K562 (cell line): ENCODE results near the gene UBASH3A. TPM values are rescaled to one million over a fixed set of nuclear protein-coding genes. Genes with fewer than 3 reads are reported as not detected.

Experiments used
- ATAC-seq: fragments of 200-7000 bp; cut with Tn5 transposase; 3 replicates; pipeline ENCODE4 v1.9.1; 2020; ENCODE audit warnings: moderate library complexity
- BruUV-seq: library from RNA; stranded (reverse); fragments of 400-500 nt; replicated peaks from 2 replicates; lab custom pipeline; 2021; lab: Mats Ljungman, UMichigan
- CTCF ChIA-PET: fragments of 300-600 bp; formaldehyde crosslinking; extraction: SDS; loops from one replicate; lab custom pipeline; 2021; ENCODE audit warnings: low intra/inter-chr PET ratio; lab: Yijun Ruan, JAX
- POLR2A ChIA-PET: fragments of 300-600, 350-650 bp; sonication (Branson Sonifier 250); formaldehyde crosslinking; extraction: SDS; loops from one replicate; lab custom pipeline; 2021; ENCODE audit warnings: antibody characterized with exemption, inconsistent platforms; lab: Yijun Ruan, JAX
- DNase-seq, 4 experiments: peaks; one replicate each; pipeline versions ENCODE4 v3.0.0 to v3.0.0-alpha.2; 2011 to 2018; ENCODE audit warnings: low spot score in 3 of 4, mixed read lengths in 3 of 4; ENCODE audit errors: extremely low read depth in 1 of 4
- FAIRE-seq: peaks from 2 replicates; lab custom pipeline; 2011; peaks lifted over from hg19 to GRCh38; lab: Jason Lieb, UNC
- H2AFZ ChIP-seq: 2 replicates; pipeline ENCODE4 v1.6.0; 2011; ENCODE audit warnings: low read depth, low read length, control low read depth, inconsistent platforms
- H3K27ac ChIP-seq: fragments of 200-600 bp; 3 replicates; pipeline ENCODE4 v1.8.0; 2011; ENCODE audit warnings: low read depth, mild to moderate bottlenecking, control low read depth, inconsistent platforms, low read length, moderate library complexity, mixed read lengths; ENCODE audit errors: extremely low read depth
- H3K27me3 ChIP-seq, 2 experiments: fragments of 300-600 bp in 1 of 2; 2 replicates in 1 of 2; 3 replicates in 1 of 2; pipeline versions ENCODE4 v1.6.0 to v1.8.0; 2011; ENCODE audit warnings: inconsistent platforms in 2 of 2, low read length in 2 of 2, mild to moderate bottlenecking in 1 of 2, mixed read lengths in 1 of 2, moderate library complexity in 1 of 2; ENCODE audit not compliant: control insufficient read depth in 2 of 2, insufficient read depth in 2 of 2
- H3K36me3 ChIP-seq: fragments of 300-600 bp; 3 replicates; pipeline ENCODE4 v1.8.0; 2011; ENCODE audit warnings: mild to moderate bottlenecking, low read length, inconsistent platforms; ENCODE audit not compliant: control insufficient read depth, insufficient read depth
- H3K4me1 ChIP-seq, 2 experiments: fragments of 200-600 bp in 1 of 2; replicated peaks in 1 of 2; 2 replicates in 1 of 2; 3 replicates in 1 of 2; pipeline versions ENCODE4 v1.5.1 to v1.8.0; 2011; ENCODE audit warnings: inconsistent platforms in 2 of 2, low read length in 2 of 2, mild to moderate bottlenecking in 1 of 2, mixed read lengths in 1 of 2, moderate library complexity in 1 of 2; ENCODE audit not compliant: control insufficient read depth in 2 of 2, insufficient read depth in 2 of 2
- H3K4me2 ChIP-seq: 2 replicates; pipeline ENCODE4 v1.6.1; 2011; ENCODE audit warnings: low read length, control low read depth, inconsistent platforms, mixed read lengths; ENCODE audit not compliant: insufficient read depth
- H3K4me3 ChIP-seq: fragments of 200-600 bp; sonication (generic), shearing (Covaris generic); 2 replicates; pipeline ENCODE4 v1.5.1; 2016; ENCODE audit warnings: control low read depth, inconsistent platforms
- H3K79me2 ChIP-seq: fragments of 200-600 bp; 3 replicates; pipeline ENCODE4 v1.8.0; 2011; ENCODE audit warnings: low read length, inconsistent platforms; ENCODE audit not compliant: control insufficient read depth, insufficient read depth
- H3K9ac ChIP-seq, 2 experiments: 2 replicates each; pipeline versions ENCODE4 v1.6.0 to v1.6.1; 2011; ENCODE audit warnings: low read depth in 2 of 2, low read length in 2 of 2, control low read depth in 1 of 2, inconsistent platforms in 1 of 2, mild to moderate bottlenecking in 1 of 2, mixed read lengths in 1 of 2; ENCODE audit not compliant: insufficient read depth in 1 of 2
- H3K9me1 ChIP-seq: one replicate; pipeline ENCODE4 v1.6.0; 2011; ENCODE audit warnings: inconsistent platforms, mild to moderate bottlenecking, low read length, moderate library complexity; ENCODE audit not compliant: control insufficient read depth, insufficient read depth
- H3K9me3 ChIP-seq: replicated peaks from 2 replicates; pipeline ENCODE4 v1.5.1; 2011; ENCODE audit warnings: low read depth, low read length, inconsistent platforms; ENCODE audit not compliant: control insufficient read depth, insufficient read depth
- H4K20me1 ChIP-seq: replicated peaks from 2 replicates; pipeline ENCODE4 v1.6.1; 2011; ENCODE audit warnings: low read length, inconsistent platforms, mixed read lengths; ENCODE audit not compliant: control insufficient read depth, insufficient read depth
- DNMT1 ChIP-seq: fragments of 450-650 bp; IDR thresholded peaks from 2 replicates; pipeline ENCODE4 v1.6.1; 2016; ENCODE audit warnings: antibody characterized with exemption, mild to moderate bottlenecking
- FOXK2 ChIP-seq, 2 experiments: fragments of 450-650 bp; IDR thresholded peaks in 1 of 2; conservative IDR thresholded peaks in 1 of 2; 2 replicates each; pipeline ENCODE4 v1.6.1; 2016; ENCODE audit warnings: low read depth in 2 of 2, mild to moderate bottlenecking in 1 of 2
- ZFX ChIP-seq: sonication (generic); formaldehyde crosslinking; IDR thresholded peaks from 2 replicates; pipeline ENCODE4 v1.8.0; 2022; ENCODE audit warnings: mild to moderate bottlenecking, missing genetic modification reagents, moderate library complexity
- WGBS: fragments of 100-300 bp; shearing (Covaris generic); methylation state at CpG from one replicate; pipeline ENCODE4 v1.1.6; 2016; ENCODE audit warnings: low coverage, mixed read lengths; ENCODE audit not compliant: insufficient coverage; ENCODE audit errors: missing lambda C conversion rate; 5-methylcytosine and 5-hydroxymethylcytosine counted together
- in situ Hi-C: fragments of 300-500 bp; cut with MboI; formaldehyde crosslinking; loops from 4 replicates; pipeline ENCODE4 v1.15.0; 2018; ENCODE audit warnings: inconsistent platforms, mixed read lengths
- intact Hi-C: fragments of 100-400 bp; cut with micrococcal nuclease; formaldehyde crosslinking; loops from 2 replicates; pipeline ENCODE4 v1.14.2; 2022
- polyA plus RNA-seq, 8 experiments: library from polyadenylated mRNA; depleted of rRNA in 4 of 8; stranded (reverse) in 5 of 8; unstranded in 3 of 8; fragments of >200 nt; fragmentation: Nextera tagmentation in 2 of 8; fragmentation: Illumina TruSeq in 1 of 8; extraction: Ambion mirVana in 2 of 8; extraction: Trizol in 1 of 8; gene quantifications; 2 replicates each; pipeline versions ENCODE4 v1.2.1 to v1.2.3, GENCODE V29; 2011 to 2014; ENCODE audit warnings: inconsistent platforms in 1 of 8, missing spikeins in 1 of 8
- total RNA-seq, 7 experiments: library from RNA; depleted of rRNA in 6 of 7; stranded (reverse); fragments of >200 nt in 6 of 7; fragmentation: Illumina TruSeq in 2 of 7; extraction: Trizol in 2 of 7; gene quantifications; 2 replicates each; pipeline versions ENCODE4 v1.2.1 to v1.2.3, GENCODE V29; 2011 to 2021; ENCODE audit warnings: low replicate concordance in 1 of 7
- TF ChIP-seq, protein P1 (sequence below): fragments of 450-650 bp; IDR thresholded peaks from 2 replicates; pipeline ENCODE4 v1.6.1; 2016; ENCODE audit warnings: borderline replicate concordance
- TF ChIP-seq, protein P2 (sequence below): sonication (generic); formaldehyde crosslinking; IDR thresholded peaks from 2 replicates; pipeline ENCODE4 v1.9.0; 2022; ENCODE audit warnings: mild to moderate bottlenecking, missing genetic modification reagents
- TF ChIP-seq, protein P3 (sequence below): fragments of 450-650 bp; formaldehyde crosslinking; IDR thresholded peaks from 2 replicates; pipeline ENCODE4 v1.4.0; 2022; ENCODE audit warnings: missing genetic modification characterization

Gene UBASH3A
- total and polyA plus RNA-seq, 9 of the 15 experiments (the other 6 are each of a cell fraction or from before 2014, with no cell fraction given), result 0.23 to 1.8 (median 1.1) TPM

DNA sequence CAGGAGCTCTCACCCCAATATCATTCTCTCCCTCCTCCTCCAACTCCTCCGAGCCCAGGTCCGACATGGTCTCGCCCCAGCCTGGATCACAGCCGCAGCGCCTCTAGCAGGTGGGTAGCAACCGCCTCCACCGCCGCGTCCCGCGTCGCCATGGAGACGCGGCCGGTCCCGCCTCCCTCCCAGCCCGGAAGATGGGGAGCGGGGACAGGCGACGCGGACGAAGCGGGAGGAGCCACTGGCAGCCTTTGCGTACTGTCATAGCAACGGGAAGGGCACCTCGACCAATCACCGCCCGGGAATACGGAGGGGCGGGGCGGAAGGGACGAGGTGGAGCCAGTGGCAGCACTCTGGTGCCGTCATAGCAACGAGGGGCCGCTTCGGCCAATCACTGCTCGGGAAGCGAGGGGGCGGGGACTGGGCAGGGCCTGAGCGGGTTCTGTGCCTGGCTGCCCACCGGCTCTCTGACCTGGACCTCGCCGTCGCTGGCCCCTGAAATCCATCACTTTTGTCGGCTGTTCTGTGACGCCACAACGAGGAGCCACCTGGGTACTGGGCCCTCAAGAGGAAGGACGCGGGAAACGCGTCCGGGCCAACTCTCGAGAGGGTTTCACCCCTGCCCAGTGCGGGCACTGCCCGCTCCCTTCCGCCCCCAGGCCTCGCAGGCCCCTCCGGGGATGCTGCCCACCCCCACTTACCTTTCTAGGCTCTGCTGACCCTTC, 92.6 kb downstream of the UBASH3A start, which contains the start of gene RSPH1 (continued):
- TF ChIP-seq, protein P1, sequence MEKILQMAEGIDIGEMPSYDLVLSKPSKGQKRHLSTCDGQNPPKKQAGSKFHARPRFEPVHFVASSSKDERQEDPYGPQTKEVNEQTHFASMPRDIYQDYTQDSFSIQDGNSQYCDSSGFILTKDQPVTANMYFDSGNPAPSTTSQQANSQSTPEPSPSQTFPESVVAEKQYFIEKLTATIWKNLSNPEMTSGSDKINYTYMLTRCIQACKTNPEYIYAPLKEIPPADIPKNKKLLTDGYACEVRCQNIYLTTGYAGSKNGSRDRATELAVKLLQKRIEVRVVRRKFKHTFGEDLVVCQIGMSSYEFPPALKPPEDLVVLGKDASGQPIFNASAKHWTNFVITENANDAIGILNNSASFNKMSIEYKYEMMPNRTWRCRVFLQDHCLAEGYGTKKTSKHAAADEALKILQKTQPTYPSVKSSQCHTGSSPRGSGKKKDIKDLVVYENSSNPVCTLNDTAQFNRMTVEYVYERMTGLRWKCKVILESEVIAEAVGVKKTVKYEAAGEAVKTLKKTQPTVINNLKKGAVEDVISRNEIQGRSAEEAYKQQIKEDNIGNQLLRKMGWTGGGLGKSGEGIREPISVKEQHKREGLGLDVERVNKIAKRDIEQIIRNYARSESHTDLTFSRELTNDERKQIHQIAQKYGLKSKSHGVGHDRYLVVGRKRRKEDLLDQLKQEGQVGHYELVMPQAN, result peak; percentile 60
- TF ChIP-seq, protein P2, sequence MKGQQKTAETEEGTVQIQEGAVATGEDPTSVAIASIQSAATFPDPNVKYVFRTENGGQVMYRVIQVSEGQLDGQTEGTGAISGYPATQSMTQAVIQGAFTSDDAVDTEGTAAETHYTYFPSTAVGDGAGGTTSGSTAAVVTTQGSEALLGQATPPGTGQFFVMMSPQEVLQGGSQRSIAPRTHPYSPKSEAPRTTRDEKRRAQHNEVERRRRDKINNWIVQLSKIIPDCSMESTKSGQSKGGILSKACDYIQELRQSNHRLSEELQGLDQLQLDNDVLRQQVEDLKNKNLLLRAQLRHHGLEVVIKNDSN, result no peak; the same call in 1 of the 2 replicates

DNA sequence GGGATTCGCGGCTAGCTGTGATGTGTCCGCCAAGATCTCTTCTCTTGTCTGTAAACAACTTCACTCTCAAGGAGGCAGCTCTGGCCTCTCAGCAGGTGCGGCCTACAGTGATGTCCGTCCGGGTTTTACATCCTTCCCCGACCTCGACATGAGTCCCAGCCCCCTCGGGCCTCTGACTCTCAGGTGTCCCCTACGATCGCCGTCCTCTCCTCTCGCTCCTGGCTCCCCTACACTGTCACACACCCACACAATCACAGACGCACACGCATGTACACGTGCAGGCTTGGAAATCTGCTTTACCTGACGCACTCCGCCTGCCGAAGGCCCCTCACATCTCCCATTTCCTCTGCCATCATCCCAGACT, 93.1 kb downstream of the UBASH3A start:
- CTCF ChIA-PET, result no interaction called here
- no peak for ATAC-seq

More for the DNA sequence above, 93.1 kb downstream of the UBASH3A start:
- Histone ChIP-seq H3K9me1 (no peaks in the 10 kb centered on the region), H3K4me1 (peaks cover 15 to 16% of the 10 kb centered on the region in 2 experiments; a peak in 4 of 5 replicates), H2AFZ (peak overlapping the region; percentile 77), H3K4me3 (peak overlapping the region; percentile 44), H3K79me2 (no peaks in the 10 kb centered on the region), H3K9ac (peak overlapping the region; percentile 23 to 92; a peak in 2 of 4 replicates), H4K20me1 (no peaks in the 10 kb centered on the region), H3K36me3 (no peaks in the 10 kb centered on the region), H3K27me3 (peaks cover 22 to 31% of the 10 kb centered on the region in 2 experiments), H3K9me3 (no peaks in the 10 kb centered on the region), H3K4me2 (peak overlapping the region; percentile 82), H3K27ac (no peak overlapping the region)
- DNase-seq (no peak), FAIRE-seq (no peak)
- intact Hi-C loops (loop anchor here (5.0 kb wide), 1 partner anchor 485 kb away; the partner anchor contains the start of gene ZBTB21), in situ Hi-C loops (no loop called here)
- POLR2A ChIA-PET, result interaction anchor here (0.7 to 1.8 kb wide), 4 partner anchors 9 to 285 kb away, joined by 3 to 4 read pairs (median 3); no protein-coding TSS in a partner anchor
- 10% methylated on average over 19 of the region's 19 CpGs for WGBS
- BruUV-seq, result no TSS peak
- TF ChIP-seq FOXK2 (conservative IDR thresholded peaks at IDR 0.05 in 1 of 2, IDR thresholded peaks at IDR 0.05 in 1 of 2; ENCODE audit: low read depth in 2 of 2) (0 out of 4 replicates have a peak, but pooled peaks of 1 of the 2 experiments have one; percentile 40), ZFX (CRISPR knock-in tag) (peak; percentile 36), DNMT1 (no peak)
- TF ChIP-seq, protein P3, sequence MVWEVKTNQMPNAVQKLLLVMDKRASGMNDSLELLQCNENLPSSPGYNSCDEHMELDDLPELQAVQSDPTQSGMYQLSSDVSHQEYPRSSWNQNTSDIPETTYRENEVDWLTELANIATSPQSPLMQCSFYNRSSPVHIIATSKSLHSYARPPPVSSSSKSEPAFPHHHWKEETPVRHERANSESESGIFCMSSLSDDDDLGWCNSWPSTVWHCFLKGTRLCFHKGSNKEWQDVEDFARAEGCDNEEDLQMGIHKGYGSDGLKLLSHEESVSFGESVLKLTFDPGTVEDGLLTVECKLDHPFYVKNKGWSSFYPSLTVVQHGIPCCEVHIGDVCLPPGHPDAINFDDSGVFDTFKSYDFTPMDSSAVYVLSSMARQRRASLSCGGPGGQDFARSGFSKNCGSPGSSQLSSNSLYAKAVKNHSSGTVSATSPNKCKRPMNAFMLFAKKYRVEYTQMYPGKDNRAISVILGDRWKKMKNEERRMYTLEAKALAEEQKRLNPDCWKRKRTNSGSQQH (CRISPR knock-in tag), result 0 out of 2 replicates have a peak, but pooled peaks have one; percentile 33
